Measurements from ENCODE around the gene RFX8. TPM values are rescaled to one million over a fixed set of nuclear protein-coding genes. Genes with fewer than 3 reads are reported as not detected.

The RFX8 gene
- total and polyA plus RNA-seq, 2 donors (not counting 3 experiments of a cell fraction or from before 2014, with no cell fraction given) = 0.21 to 1.00 TPM

GRCh38 chr2:101356521-101356920, 118.4 kb downstream of the RFX8 start:
- H3K4me1 ChIP-seq (ENCODE audit: control insufficient read depth, extremely low read depth, insufficient read depth, low read length) = no peaks in the 10 kb centered on the region
- no TSS peak for BruUV-seq (replicated peaks)
- H3K79me2 ChIP-seq (ENCODE audit: control insufficient read depth, insufficient read depth, low read length) = no peaks in the 10 kb centered on the region
- FAIRE-seq = no peak
- H3K4me3 ChIP-seq (replicated peaks in 1 of 3; ENCODE audit: insufficient read depth in 1 of 3, low read depth in 1 of 3, low read length in 3 of 3) = no peak overlapping the region
- no peak for DNase-seq (ENCODE audit: low read depth, low spot score)
- ChIA-PET POLR2A (no interaction called here), CTCF (interaction anchor here (2.3 kb wide), 1 partner anchor 15 kb away, joined by 11 read pairs; no protein-coding TSS in a partner anchor)
- H3K4me2 ChIP-seq (ENCODE audit: insufficient read depth, low read length) = no peak overlapping the region
- no peak overlapping the region for H2AFZ ChIP-seq (ENCODE audit: low read depth, low read length)
- H4K20me1 ChIP-seq (replicated peaks; ENCODE audit: control insufficient read depth, extremely low read depth, insufficient read depth, low read length) = no peaks in the 10 kb centered on the region
- intact Hi-C loops (cut with micrococcal nuclease) (no loop called here), dilution Hi-C loops (cut with MboI; ENCODE audit: extremely low pct_ligation_motif_present, low sequenced_read_pairs) (no loop called here)
- TF ChIP-seq CTCF (IDR thresholded peaks at IDR 0.05; ENCODE audit: extremely low read depth in 1 of 2, insufficient read depth in 1 of 2, low read depth in 1 of 2, low read length in 2 of 2) (no peak), MYC (IDR thresholded peaks at IDR 0.05; ENCODE audit: low read depth, low read length) (no peak), GATA2 (IDR thresholded peaks at IDR 0.05; ENCODE audit: insufficient read depth, insufficient read length, low read depth, low read length) (no peak), POLR2AphosphoS5 (IDR thresholded peaks at IDR 0.05; ENCODE audit: insufficient read depth, low read depth, low read length) (no peak), JUN (IDR thresholded peaks at IDR 0.05; ENCODE audit: borderline replicate concordance, insufficient read depth, insufficient read length, low read depth) (no peak), EZH2 (IDR thresholded peaks at IDR 0.05; ENCODE audit: borderline replicate concordance, low read depth, low read length, severe bottlenecking) (no peak)
- H3K27me3 ChIP-seq (ENCODE audit: control insufficient read depth in 2 of 2, insufficient read depth in 2 of 2, low read length in 2 of 2) = peaks cover 0 to 4% of the 10 kb centered on the region in 2 experiments
- H3K9ac ChIP-seq (replicated peaks; ENCODE audit: extremely low read depth, insufficient read depth, low read length) = no peak overlapping the region
- H3K9me3 ChIP-seq (replicated peaks; ENCODE audit: control insufficient read depth, insufficient read depth, low read length) = no peaks in the 10 kb centered on the region
- H3K36me3 ChIP-seq (ENCODE audit: control insufficient read depth in 2 of 2, extremely low read depth in 1 of 2, insufficient read depth in 2 of 2, low read length in 2 of 2) = no peaks in the 10 kb centered on the region
- no peaks in the 10 kb centered on the region for H3K9me1 ChIP-seq (replicated peaks; ENCODE audit: control insufficient read depth, extremely low read depth, insufficient read depth, low read length)
- no peak overlapping the region for H3K27ac ChIP-seq (ENCODE audit: insufficient read depth, low read depth, low read length)

Data from endothelial cell of umbilical vein (primary cell).